GM12878 (cell line): ENCODE data around the gene OR2Z1. TPM values are rescaled to one million over a fixed set of nuclear protein-coding genes. Genes with fewer than 3 reads are reported as not detected.

Experiments used
- ATAC-seq: fragments of 200-7000 bp; cut with Tn5 transposase; 3 replicates; pipeline ENCODE4 v1.9.1; 2020; ENCODE audit warnings: mild to moderate bottlenecking, moderate library complexity
- BruUV-seq: library from RNA; stranded (reverse); fragments of 400-500 nt; replicated peaks from 2 replicates; lab custom pipeline; 2021; lab: Mats Ljungman, UMichigan
- CTCF ChIA-PET: fragments of 300-600 bp; sonication (Branson Sonifier 250); formaldehyde crosslinking; extraction: SDS; loops from one replicate; lab custom pipeline; 2021; ENCODE audit warnings: inconsistent platforms; lab: Yijun Ruan, JAX
- POLR2A ChIA-PET: fragments of 350-600 bp; formaldehyde crosslinking; extraction: SDS; loops from one replicate; lab custom pipeline; 2021; ENCODE audit warnings: inconsistent platforms; lab: Charles Lee
- RAD21 ChIA-PET: fragments of 300-600 bp; sonication (Branson Sonifier 250); formaldehyde crosslinking; loops from one replicate; lab custom pipeline; 2023; ENCODE audit warnings: antibody characterized with exemption; ENCODE audit not compliant: unreplicated experiment; lab: Charles Lee
- SMC1A ChIA-PET: fragments of 300-600 bp; sonication (Branson Sonifier 250); formaldehyde crosslinking; loops from one replicate; lab custom pipeline; 2023; ENCODE audit not compliant: unreplicated experiment, uncharacterized antibody; lab: Charles Lee
- DNase-seq: peaks from one replicate; pipeline ENCODE4 v3.0.0-alpha.2; 2011; ENCODE audit warnings: low read depth, low spot score
- FAIRE-seq: peaks from 3 replicates; lab custom pipeline; 2011; peaks lifted over from hg19 to GRCh38; lab: Jason Lieb, UNC
- H2AFZ ChIP-seq: 2 replicates; pipeline ENCODE4 v1.6.0; 2011; ENCODE audit warnings: low read depth, low read length, control low read depth; ENCODE audit not compliant: control insufficient read depth
- H3K27ac ChIP-seq: 2 replicates; pipeline ENCODE4 v1.5.1; 2011; ENCODE audit warnings: control low read depth; ENCODE audit not compliant: control insufficient read depth, insufficient read depth
- H3K27me3 ChIP-seq, 2 experiments: replicated peaks in 1 of 2; 2 replicates each; pipeline versions ENCODE4 v1.6.0 to v1.6.1; 2011; ENCODE audit warnings: low read length in 1 of 2; ENCODE audit not compliant: control insufficient read depth in 2 of 2, insufficient read depth in 2 of 2
- H3K36me3 ChIP-seq, 2 experiments: 2 replicates each; pipeline ENCODE4 v1.5.1; 2011; ENCODE audit warnings: low read length in 1 of 2; ENCODE audit not compliant: control insufficient read depth in 2 of 2, insufficient read depth in 2 of 2
- H3K4me1 ChIP-seq: 2 replicates; pipeline ENCODE4 v1.6.1; 2011; ENCODE audit warnings: mild to moderate bottlenecking, low read length, moderate library complexity, mixed read lengths; ENCODE audit not compliant: control insufficient read depth, insufficient read depth
- H3K4me2 ChIP-seq: 2 replicates; pipeline ENCODE4 v1.6.0; 2011; ENCODE audit warnings: control low read depth; ENCODE audit not compliant: control insufficient read depth, insufficient read depth
- H3K4me3 ChIP-seq: fragments of 200-600 bp; sonication (generic); 2 replicates; pipeline ENCODE4 v1.5.1; 2016
- H3K79me2 ChIP-seq: 2 replicates; pipeline ENCODE4 v1.6.0; 2011; ENCODE audit warnings: low read length; ENCODE audit not compliant: control insufficient read depth, insufficient read depth
- H3K9ac ChIP-seq: 2 replicates; pipeline ENCODE4 v1.8.0; 2011; ENCODE audit warnings: low read length, control low read depth, mixed read lengths; ENCODE audit not compliant: control insufficient read depth, insufficient read depth
- H3K9me3 ChIP-seq: replicated peaks from 3 replicates; pipeline ENCODE4 v1.5.1; 2011; ENCODE audit warnings: mild to moderate bottlenecking, low read length; ENCODE audit not compliant: control insufficient read depth, insufficient read depth
- H4K20me1 ChIP-seq: 2 replicates; pipeline ENCODE4 v1.6.0; 2011; ENCODE audit not compliant: control insufficient read depth, insufficient read depth
- ASH2L ChIP-seq: fragments of 300-600, 200-600 bp; sonication (generic); IDR thresholded peaks from 2 replicates; pipeline ENCODE4 v1.6.1; 2017; ENCODE audit warnings: low read depth, mild to moderate bottlenecking, borderline replicate concordance
- BRCA1 ChIP-seq: IDR thresholded peaks from 2 replicates; pipeline ENCODE4 v1.6.1; 2011; ENCODE audit warnings: low read depth, low read length, improper control_type of control experiment
- CREB1 ChIP-seq: IDR thresholded peaks from 2 replicates; pipeline ENCODE4 v1.6.1; 2012; ENCODE audit warnings: low read depth, mild to moderate bottlenecking, inconsistent platforms
- EED ChIP-seq: sonication (generic); IDR thresholded peaks from 2 replicates; pipeline ENCODE4 v1.6.1; 2016; ENCODE audit warnings: antibody characterized with exemption, low read depth
- EP300 ChIP-seq, 2 experiments: fragments of 150-350 bp in 1 of 2; IDR thresholded peaks; 2 replicates each; pipeline ENCODE4 v1.6.1; 2011 to 2012; ENCODE audit warnings: low read depth in 2 of 2, low read length in 2 of 2, borderline replicate concordance in 1 of 2, improper control_type of control experiment in 1 of 2, inconsistent platforms in 1 of 2; ENCODE audit not compliant: control insufficient read depth in 1 of 2
- EZH2 ChIP-seq: IDR thresholded peaks from 2 replicates; pipeline ENCODE4 v1.6.1; 2012; ENCODE audit warnings: low read depth, mild to moderate bottlenecking, control low read depth, inconsistent platforms, low read length, borderline replicate concordance; ENCODE audit not compliant: control insufficient read depth
- HDGF ChIP-seq: fragments of 450-650 bp; IDR thresholded peaks from 2 replicates; pipeline ENCODE4 v1.6.1; 2016; ENCODE audit warnings: antibody characterized with exemption
- IKZF2 ChIP-seq, 2 experiments: fragments of 450-650 bp; IDR thresholded peaks; 2 replicates each; pipeline ENCODE4 v1.6.1; 2017; ENCODE audit warnings: mild to moderate bottlenecking in 2 of 2, moderate library complexity in 2 of 2
- NBN ChIP-seq: fragments of 450-650 bp; IDR thresholded peaks from 2 replicates; pipeline ENCODE4 v1.6.1; 2016
- RB1 ChIP-seq: fragments of 450-650 bp; formaldehyde crosslinking; IDR thresholded peaks from 2 replicates; pipeline ENCODE4 v1.6.1; 2017; ENCODE audit warnings: mild to moderate bottlenecking, borderline replicate concordance
- SMC3 ChIP-seq: IDR thresholded peaks from 2 replicates; pipeline ENCODE4 v1.6.1; 2011; ENCODE audit warnings: low read length, improper control_type of control experiment, borderline replicate concordance
- SP1 ChIP-seq: IDR thresholded peaks from one replicate; pipeline ENCODE4 v1.6.1; 2011; ENCODE audit warnings: low read depth, low read length
- WRNIP1 ChIP-seq: IDR thresholded peaks from 2 replicates; pipeline ENCODE4 v1.6.1; 2011; ENCODE audit warnings: low read depth, low read length, improper control_type of control experiment, borderline replicate concordance
- ZNF384 ChIP-seq: IDR thresholded peaks from 2 replicates; pipeline ENCODE4 v1.6.1; 2012; ENCODE audit warnings: low read depth, mild to moderate bottlenecking, low read length, improper control_type of control experiment, borderline replicate concordance
- WGBS: methylation state at CpG from one replicate; pipeline ENCODE4 v1.1.6; 2016; ENCODE audit warnings: low lambda C conversion rate; ENCODE audit not compliant: insufficient replicate concordance, insufficient coverage; ENCODE audit errors: missing lambda C conversion rate; 5-methylcytosine and 5-hydroxymethylcytosine counted together
- in situ Hi-C: fragments of 300-500 bp; cut with MboI; formaldehyde crosslinking; loops from 9 replicates; pipeline ENCODE4 v1.14.3; 2018; ENCODE audit warnings: mixed read lengths
- intact Hi-C: fragments of 100-400 bp; cut with micrococcal nuclease; formaldehyde crosslinking; loops from one replicate; pipeline ENCODE4 v1.14.2; 2022; ENCODE audit not compliant: unreplicated experiment
- polyA plus RNA-seq, 11 experiments: library from polyadenylated mRNA; depleted of rRNA in 4 of 11; unstranded in 6 of 11; stranded (reverse) in 5 of 11; fragments of >200 nt; fragmentation: Nextera tagmentation in 4 of 11; fragmentation: Illumina TruSeq in 1 of 11; extraction: Ambion mirVana in 4 of 11; extraction: Trizol in 1 of 11; gene quantifications; 1 replicate in 1 of 11; 2 replicates in 10 of 11; pipeline versions ENCODE4 v1.2.1 to v1.2.3, GENCODE V29; 2011 to 2016; ENCODE audit warnings: inconsistent platforms in 2 of 11, missing spikeins in 2 of 11, low read depth in 1 of 11
- total RNA-seq, 4 experiments: library from RNA; depleted of rRNA in 3 of 4; stranded (reverse); fragments of >200 nt in 3 of 4; fragmentation: Illumina TruSeq in 1 of 4; extraction: Trizol in 1 of 4; gene quantifications; 2 replicates each; pipeline versions ENCODE4 v1.2.1 to v1.2.3, GENCODE V29; 2013 to 2021
- TF ChIP-seq, protein P1 (sequence below): IDR thresholded peaks from 2 replicates; pipeline ENCODE4 v1.6.1; 2012; ENCODE audit warnings: low read depth, low read length, improper control_type of control experiment
- TF ChIP-seq, protein P2 (sequence below): fragments of 450-650 bp; IDR thresholded peaks from 2 replicates; pipeline ENCODE4 v1.6.1; 2018; ENCODE audit warnings: mild to moderate bottlenecking, low read depth, moderate library complexity; ENCODE audit not compliant: partially characterized antibody
- TF ChIP-seq, protein P3 (sequence below): fragments of 450-650 bp; conservative IDR thresholded peaks from 2 replicates; pipeline ENCODE4 v1.6.1; 2017; ENCODE audit warnings: mild to moderate bottlenecking, moderate library complexity
- TF ChIP-seq, protein P4 (sequence below): IDR thresholded peaks from 2 replicates; pipeline ENCODE4 v1.6.1; 2012; ENCODE audit warnings: low read length, inconsistent platforms

The OR2Z1 gene
- total and polyA plus RNA-seq, 10 of the 15 experiments (the other 5 are each of a cell fraction or from before 2014, with no cell fraction given) = not detected

DNA sequence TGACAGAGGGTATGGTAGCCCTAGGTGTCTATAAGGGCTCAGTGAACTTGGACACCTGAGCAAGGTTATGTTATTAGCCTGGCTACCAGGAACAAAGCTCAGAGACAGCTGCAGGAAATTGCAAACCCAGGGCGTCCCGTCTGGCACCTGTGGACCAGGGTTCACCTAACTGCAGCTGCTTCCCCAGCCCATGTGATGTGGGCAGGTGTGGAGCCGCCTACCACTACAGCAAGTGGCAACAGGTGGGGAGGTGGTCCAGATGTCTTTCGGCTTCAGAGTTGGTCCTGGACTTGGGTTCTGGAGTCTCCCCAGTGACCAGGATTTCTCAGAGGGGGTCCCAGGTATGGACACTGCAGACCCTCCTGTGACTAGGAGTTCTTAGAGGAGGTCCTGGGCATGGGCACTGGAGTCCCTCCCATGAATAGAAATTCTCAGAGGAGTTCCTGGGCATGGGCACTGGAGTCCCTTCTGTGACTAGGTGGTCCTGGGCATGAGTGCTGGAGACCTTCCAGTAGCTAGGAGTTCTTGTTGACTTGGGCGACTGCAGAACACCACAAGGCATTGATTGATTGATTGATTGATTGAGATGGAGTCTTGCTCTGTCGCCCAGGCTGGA is 48.0 kb upstream of the OR2Z1 start:
- intact Hi-C loops = no loop called here
- Histone ChIP-seq H3K4me1 (no peaks in the 10 kb centered on the region), H2AFZ (no peak overlapping the region), H3K79me2 (no peaks in the 10 kb centered on the region), H3K4me3 (no peak overlapping the region), H3K27ac (no peak overlapping the region), H3K27me3 (no peaks in the 10 kb centered on the region), H4K20me1 (no peaks in the 10 kb centered on the region), H3K9ac (no peak overlapping the region), H3K9me3 (no peaks in the 10 kb centered on the region; the same call in 2 of the 3 replicates), H3K4me2 (no peak overlapping the region), H3K36me3 (no peaks in the 10 kb centered on the region)
- FAIRE-seq = no peak
- no peak for ATAC-seq
- no TSS peak for BruUV-seq
- ChIA-PET SMC1A (no interaction called here), CTCF (no interaction called here), POLR2A (no interaction called here), RAD21 (no interaction called here)
- no peak for DNase-seq
- 35% methylated on average over 6 of the region's 6 CpGs for WGBS
- in situ Hi-C loops = no loop called here
- TF ChIP-seq HDGF (no peak), ZNF384 (no peak), RB1 (no peak), BRCA1 (no peak), SMC3 (no peak), EZH2 (no peak), CREB1 (no peak), EP300 (IDR thresholded peaks at IDR 0.05; ENCODE audit: borderline replicate concordance in 1 of 2, control insufficient read depth in 1 of 2, low read depth in 2 of 2, low read length in 2 of 2) (no peak), NBN (no peak), IKZF2 (IDR thresholded peaks at IDR 0.05) (no peak), WRNIP1 (no peak), SP1 (no peak), EED (no peak), ASH2L (no peak)
- TF ChIP-seq, protein P1, sequence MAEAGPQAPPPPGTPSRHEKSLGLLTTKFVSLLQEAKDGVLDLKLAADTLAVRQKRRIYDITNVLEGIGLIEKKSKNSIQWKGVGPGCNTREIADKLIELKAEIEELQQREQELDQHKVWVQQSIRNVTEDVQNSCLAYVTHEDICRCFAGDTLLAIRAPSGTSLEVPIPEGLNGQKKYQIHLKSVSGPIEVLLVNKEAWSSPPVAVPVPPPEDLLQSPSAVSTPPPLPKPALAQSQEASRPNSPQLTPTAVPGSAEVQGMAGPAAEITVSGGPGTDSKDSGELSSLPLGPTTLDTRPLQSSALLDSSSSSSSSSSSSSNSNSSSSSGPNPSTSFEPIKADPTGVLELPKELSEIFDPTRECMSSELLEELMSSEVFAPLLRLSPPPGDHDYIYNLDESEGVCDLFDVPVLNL = no peak
- TF ChIP-seq, protein P2, sequence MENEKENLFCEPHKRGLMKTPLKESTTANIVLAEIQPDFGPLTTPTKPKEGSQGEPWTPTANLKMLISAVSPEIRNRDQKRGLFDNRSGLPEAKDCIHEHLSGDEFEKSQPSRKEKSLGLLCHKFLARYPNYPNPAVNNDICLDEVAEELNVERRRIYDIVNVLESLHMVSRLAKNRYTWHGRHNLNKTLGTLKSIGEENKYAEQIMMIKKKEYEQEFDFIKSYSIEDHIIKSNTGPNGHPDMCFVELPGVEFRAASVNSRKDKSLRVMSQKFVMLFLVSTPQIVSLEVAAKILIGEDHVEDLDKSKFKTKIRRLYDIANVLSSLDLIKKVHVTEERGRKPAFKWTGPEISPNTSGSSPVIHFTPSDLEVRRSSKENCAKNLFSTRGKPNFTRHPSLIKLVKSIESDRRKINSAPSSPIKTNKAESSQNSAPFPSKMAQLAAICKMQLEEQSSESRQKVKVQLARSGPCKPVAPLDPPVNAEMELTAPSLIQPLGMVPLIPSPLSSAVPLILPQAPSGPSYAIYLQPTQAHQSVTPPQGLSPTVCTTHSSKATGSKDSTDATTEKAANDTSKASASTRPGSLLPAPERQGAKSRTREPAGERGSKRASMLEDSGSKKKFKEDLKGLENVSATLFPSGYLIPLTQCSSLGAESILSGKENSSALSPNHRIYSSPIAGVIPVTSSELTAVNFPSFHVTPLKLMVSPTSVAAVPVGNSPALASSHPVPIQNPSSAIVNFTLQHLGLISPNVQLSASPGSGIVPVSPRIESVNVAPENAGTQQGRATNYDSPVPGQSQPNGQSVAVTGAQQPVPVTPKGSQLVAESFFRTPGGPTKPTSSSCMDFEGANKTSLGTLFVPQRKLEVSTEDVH = no peak
- TF ChIP-seq, protein P3, sequence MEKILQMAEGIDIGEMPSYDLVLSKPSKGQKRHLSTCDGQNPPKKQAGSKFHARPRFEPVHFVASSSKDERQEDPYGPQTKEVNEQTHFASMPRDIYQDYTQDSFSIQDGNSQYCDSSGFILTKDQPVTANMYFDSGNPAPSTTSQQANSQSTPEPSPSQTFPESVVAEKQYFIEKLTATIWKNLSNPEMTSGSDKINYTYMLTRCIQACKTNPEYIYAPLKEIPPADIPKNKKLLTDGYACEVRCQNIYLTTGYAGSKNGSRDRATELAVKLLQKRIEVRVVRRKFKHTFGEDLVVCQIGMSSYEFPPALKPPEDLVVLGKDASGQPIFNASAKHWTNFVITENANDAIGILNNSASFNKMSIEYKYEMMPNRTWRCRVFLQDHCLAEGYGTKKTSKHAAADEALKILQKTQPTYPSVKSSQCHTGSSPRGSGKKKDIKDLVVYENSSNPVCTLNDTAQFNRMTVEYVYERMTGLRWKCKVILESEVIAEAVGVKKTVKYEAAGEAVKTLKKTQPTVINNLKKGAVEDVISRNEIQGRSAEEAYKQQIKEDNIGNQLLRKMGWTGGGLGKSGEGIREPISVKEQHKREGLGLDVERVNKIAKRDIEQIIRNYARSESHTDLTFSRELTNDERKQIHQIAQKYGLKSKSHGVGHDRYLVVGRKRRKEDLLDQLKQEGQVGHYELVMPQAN = no peak
- TF ChIP-seq, protein P4, sequence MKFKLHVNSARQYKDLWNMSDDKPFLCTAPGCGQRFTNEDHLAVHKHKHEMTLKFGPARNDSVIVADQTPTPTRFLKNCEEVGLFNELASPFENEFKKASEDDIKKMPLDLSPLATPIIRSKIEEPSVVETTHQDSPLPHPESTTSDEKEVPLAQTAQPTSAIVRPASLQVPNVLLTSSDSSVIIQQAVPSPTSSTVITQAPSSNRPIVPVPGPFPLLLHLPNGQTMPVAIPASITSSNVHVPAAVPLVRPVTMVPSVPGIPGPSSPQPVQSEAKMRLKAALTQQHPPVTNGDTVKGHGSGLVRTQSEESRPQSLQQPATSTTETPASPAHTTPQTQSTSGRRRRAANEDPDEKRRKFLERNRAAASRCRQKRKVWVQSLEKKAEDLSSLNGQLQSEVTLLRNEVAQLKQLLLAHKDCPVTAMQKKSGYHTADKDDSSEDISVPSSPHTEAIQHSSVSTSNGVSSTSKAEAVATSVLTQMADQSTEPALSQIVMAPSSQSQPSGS = no peak
